IMR-90 (cell line): ENCODE results near the gene CAMK2B. TPM values are rescaled to one million over a fixed set of nuclear protein-coding genes. Genes with fewer than 3 reads are reported as not detected.
A peak's percentile ranks its signal among the peaks of the same experiment; 100 is the strongest.

ENCODE experiments used
- ATAC-seq: fragments of 200-7000 bp; cut with Tn5 transposase; 2 replicates; pipeline ENCODE4 v1.9.1; 2020; ENCODE audit warnings: low read depth, mild to moderate bottlenecking, moderate library complexity
- BruUV-seq: library from RNA; stranded (reverse); fragments of 400-500 nt; replicated peaks from 2 replicates; lab custom pipeline; 2021; lab: Mats Ljungman, UMichigan
- CTCF ChIA-PET: fragments of 300-600 bp; formaldehyde crosslinking; extraction: SDS; loops from one replicate; lab custom pipeline; 2021; ENCODE audit warnings: antibody characterized with exemption; lab: Yijun Ruan, JAX
- POLR2A ChIA-PET: fragments of 300-600 bp; sonication (Branson Sonifier 250); formaldehyde crosslinking; loops from one replicate; lab custom pipeline; 2022; ENCODE audit warnings: antibody characterized with exemption; ENCODE audit not compliant: unreplicated experiment; lab: Charles Lee
- DNase-seq: peaks from one replicate; pipeline ENCODE4 v3.0.0; 2013
- H2AFZ ChIP-seq: replicated peaks from 2 replicates; pipeline ENCODE3; 2013; ENCODE audit warnings: low read length, mild to moderate bottlenecking; ENCODE audit not compliant: poor library complexity
- H2AK5ac ChIP-seq: 2 replicates; pipeline ENCODE4 v1.6.1; 2013; ENCODE audit warnings: low read depth, low read length, inconsistent platforms
- H2AK9ac ChIP-seq: replicated peaks from 2 replicates; pipeline ENCODE3; 2013; ENCODE audit warnings: mild to moderate bottlenecking, low read depth, low read length, moderate library complexity; ENCODE audit not compliant: poor library complexity
- H2BK120ac ChIP-seq: 2 replicates; pipeline ENCODE4 v1.6.1; 2013; ENCODE audit warnings: low read depth, low read length, inconsistent platforms
- H2BK15ac ChIP-seq: 3 replicates; pipeline ENCODE4 v1.6.1; 2013; ENCODE audit warnings: low read depth, low read length, inconsistent platforms
- H2BK20ac ChIP-seq: 2 replicates; pipeline ENCODE4 v1.6.1; 2013; ENCODE audit warnings: low read depth, mild to moderate bottlenecking, inconsistent platforms, low read length, moderate library complexity
- H2BK5ac ChIP-seq: 2 replicates; pipeline ENCODE4 v1.6.1; 2013; ENCODE audit warnings: mild to moderate bottlenecking, low read depth, low read length, inconsistent platforms; ENCODE audit not compliant: poor library complexity, severe bottlenecking
- H3K14ac ChIP-seq: replicated peaks from 2 replicates; pipeline ENCODE4 v1.6.1; 2013; ENCODE audit warnings: low read depth, low read length, inconsistent platforms
- H3K18ac ChIP-seq: 2 replicates; pipeline ENCODE4 v1.6.1; 2013; ENCODE audit warnings: low read depth, low read length, control low read depth
- H3K23ac ChIP-seq: 2 replicates; pipeline ENCODE4 v1.6.1; 2013; ENCODE audit warnings: low read depth, low read length, inconsistent platforms
- H3K27ac ChIP-seq: 2 replicates; pipeline ENCODE4 v1.5.1; 2013; ENCODE audit warnings: mild to moderate bottlenecking, control low read depth, low read length; ENCODE audit not compliant: insufficient read depth
- H3K27me3 ChIP-seq: 2 replicates; pipeline ENCODE4 v1.6.1; 2013; ENCODE audit warnings: low read length; ENCODE audit not compliant: control insufficient read depth, insufficient read depth
- H3K36me3 ChIP-seq: 2 replicates; pipeline ENCODE4 v1.6.1; 2013; ENCODE audit warnings: low read length, mixed read lengths; ENCODE audit not compliant: control insufficient read depth, insufficient read depth
- H3K4ac ChIP-seq: 2 replicates; pipeline ENCODE4 v1.6.1; 2013; ENCODE audit warnings: low read depth, low read length, inconsistent platforms
- H3K4me1 ChIP-seq: 2 replicates; pipeline ENCODE4 v1.6.1; 2013; ENCODE audit warnings: low read length, mixed read lengths; ENCODE audit not compliant: control insufficient read depth, insufficient read depth
- H3K4me2 ChIP-seq: 2 replicates; pipeline ENCODE4 v1.6.1; 2013; ENCODE audit warnings: low read depth, mild to moderate bottlenecking, control low read depth, low read length, moderate library complexity
- H3K4me3 ChIP-seq: 2 replicates; pipeline ENCODE4 v1.5.1; 2013; ENCODE audit warnings: low read depth, mild to moderate bottlenecking, control low read depth, low read length, moderate library complexity; ENCODE audit not compliant: insufficient read depth
- H3K56ac ChIP-seq: 2 replicates; pipeline ENCODE4 v1.6.1; 2013; ENCODE audit warnings: low read length, inconsistent platforms; ENCODE audit not compliant: insufficient read depth; ENCODE audit errors: extremely low read depth
- H3K79me1 ChIP-seq, 2 experiments: 2 replicates each; pipeline ENCODE4 v1.6.1; 2013; ENCODE audit warnings: low read length in 2 of 2, inconsistent platforms in 1 of 2, low read depth in 1 of 2
- H3K9ac ChIP-seq: 2 replicates; pipeline ENCODE4 v1.6.1; 2013; ENCODE audit warnings: low read depth, low read length, control low read depth
- H3K9me1 ChIP-seq: 2 replicates; pipeline ENCODE4 v1.6.1; 2013; ENCODE audit warnings: low read length, inconsistent platforms; ENCODE audit not compliant: insufficient read depth
- H3K9me3 ChIP-seq: 2 replicates; pipeline ENCODE4 v1.6.1; 2013; ENCODE audit warnings: low read length; ENCODE audit not compliant: control insufficient read depth, insufficient read depth
- H4K20me1 ChIP-seq: 2 replicates; pipeline ENCODE4 v1.6.1; 2013; ENCODE audit warnings: low read length, inconsistent platforms; ENCODE audit not compliant: insufficient read depth
- H4K5ac ChIP-seq: 2 replicates; pipeline ENCODE4 v1.6.1; 2013; ENCODE audit warnings: mild to moderate bottlenecking, low read depth, low read length, control low read depth
- H4K8ac ChIP-seq, 2 experiments: 2 replicates each; pipeline ENCODE4 v1.6.1; 2013; ENCODE audit warnings: low read depth in 2 of 2, low read length in 2 of 2, control low read depth in 1 of 2, inconsistent platforms in 1 of 2
- H4K91ac ChIP-seq: 2 replicates; pipeline ENCODE4 v1.6.1; 2013; ENCODE audit warnings: low read depth, low read length, inconsistent platforms; ENCODE audit not compliant: insufficient read depth
- CEBPB ChIP-seq: IDR thresholded peaks from 2 replicates; pipeline ENCODE4 v1.6.1; 2012; ENCODE audit warnings: low read depth, low read length, improper control_type of control experiment
- CHD1 ChIP-seq: IDR thresholded peaks from 2 replicates; pipeline ENCODE4 v1.6.1; 2012; ENCODE audit warnings: low read depth, low read length, improper control_type of control experiment
- CTCF ChIP-seq: conservative IDR thresholded peaks from 2 replicates; pipeline ENCODE4 v1.5.1; 2012; ENCODE audit warnings: mild to moderate bottlenecking, low read depth, low read length, improper control_type of control experiment
- FOS ChIP-seq: fragments of 150-350 bp; IDR thresholded peaks from 2 replicates; pipeline ENCODE4 v1.6.1; 2016; ENCODE audit warnings: low read depth, low read length
- MAFK ChIP-seq: IDR thresholded peaks from 2 replicates; pipeline ENCODE4 v1.6.1; 2012; ENCODE audit warnings: low read depth, low read length, improper control_type of control experiment
- MAZ ChIP-seq: IDR thresholded peaks from 2 replicates; pipeline ENCODE4 v1.6.1; 2012; ENCODE audit warnings: low read depth, mild to moderate bottlenecking, low read length, improper control_type of control experiment, moderate library complexity, borderline replicate concordance
- NFE2L2 ChIP-seq: fragments of 150-350 bp; IDR thresholded peaks from 2 replicates; pipeline ENCODE4 v1.6.1; 2016; ENCODE audit warnings: low read depth, mild to moderate bottlenecking, low read length
- POLR2A ChIP-seq: IDR thresholded peaks from 2 replicates; pipeline ENCODE4 v1.6.1; 2012; ENCODE audit warnings: mild to moderate bottlenecking, low read depth, low read length
- RAD21 ChIP-seq: IDR thresholded peaks from 2 replicates; pipeline ENCODE4 v1.6.1; 2012; ENCODE audit warnings: low read length, improper control_type of control experiment
- RCOR1 ChIP-seq: IDR thresholded peaks from 2 replicates; pipeline ENCODE4 v1.6.1; 2012; ENCODE audit warnings: mild to moderate bottlenecking, low read length, improper control_type of control experiment; ENCODE audit not compliant: insufficient replicate concordance
- RFX5 ChIP-seq: IDR thresholded peaks from 2 replicates; pipeline ENCODE4 v1.8.0; 2012; ENCODE audit warnings: low read depth, mild to moderate bottlenecking, low read length, moderate library complexity
- SMC3 ChIP-seq: fragments of 150-350 bp; IDR thresholded peaks from 2 replicates; pipeline ENCODE4 v1.6.1; 2016; ENCODE audit warnings: low read depth, mild to moderate bottlenecking, antibody characterized with exemption, low read length, moderate library complexity
- WGBS, 2 experiments: methylation state at CpG; one replicate each; pipeline versions ENCODE4 v1.1.5 to v1.1.7; 2013; ENCODE audit warnings: missing lambda C conversion rate in 2 of 2; ENCODE audit not compliant: insufficient read length in 1 of 2; ENCODE audit errors: extremely low coverage in 2 of 2; 5-methylcytosine and 5-hydroxymethylcytosine counted together
- dilution Hi-C: fragments of 300-500 bp; cut with HindIII; formaldehyde crosslinking; loops from one replicate; pipeline ENCODE4 v1.14.3; 2018; ENCODE audit warnings: low sequenced_read_pairs; ENCODE audit not compliant: unreplicated experiment
- in situ Hi-C: fragments of 300-500 bp; cut with MboI; formaldehyde crosslinking; loops from 3 replicates; pipeline ENCODE4 v1.14.3; 2019; ENCODE audit warnings: low sequenced_read_pairs, inconsistent platforms, mixed read lengths
- intact Hi-C: fragments of 100-400 bp; cut with micrococcal nuclease; formaldehyde crosslinking; loops from 2 replicates; pipeline ENCODE4 v1.10.0; 2022
- polyA plus RNA-seq, 3 experiments: library from polyadenylated mRNA; depleted of rRNA; stranded (reverse); fragments of >200 nt; gene quantifications; 2 replicates each; pipeline ENCODE4 v1.2.3, GENCODE V29; 2012; ENCODE audit warnings: low replicate concordance in 1 of 3
- total RNA-seq: library from RNA; depleted of rRNA; stranded (reverse); fragments of >200 nt; gene quantifications from 2 replicates; pipeline ENCODE4 v1.2.3, GENCODE V29; 2012

CAMK2B gene
- total and polyA plus RNA-seq, 2 of the 4 experiments (the other 2 are of a cell fraction): 0.18 to 0.36 TPM

DNA sequence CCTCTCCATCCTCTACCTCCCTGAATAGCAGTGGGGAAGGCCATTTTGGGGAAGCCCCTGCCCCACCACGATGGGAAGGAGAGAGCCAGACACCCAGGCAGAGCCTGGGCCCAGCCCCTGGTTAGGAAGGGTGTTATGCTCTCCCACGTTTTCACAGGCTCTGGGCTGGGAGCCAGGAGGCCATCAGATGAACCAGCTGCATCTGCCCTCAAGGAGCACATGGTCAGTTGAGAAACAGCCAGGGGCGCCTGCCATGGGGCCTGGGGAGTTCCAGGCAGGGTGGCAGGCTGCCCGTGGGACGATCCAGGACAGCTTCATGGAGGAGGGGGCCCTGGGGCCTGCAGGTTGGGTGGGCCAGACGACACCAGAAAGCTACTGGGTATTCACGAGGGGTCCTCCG lies 47.5 kb downstream of the CAMK2B start:
- H3K9me3 ChIP-seq: no peaks in the 10 kb centered on the region
- no peak overlapping the region for H2BK20ac ChIP-seq
- ChIA-PET CTCF (no interaction called here), POLR2A (no interaction called here)
- no peak overlapping the region for H3K23ac ChIP-seq
- no peaks in the 10 kb centered on the region for H3K79me1 ChIP-seq
- H3K9me1 ChIP-seq: 0 out of 2 replicates have a peak, but pooled peaks cover 5% of the 10 kb centered on the region
- no peak overlapping the region for H3K9ac ChIP-seq
- dilution Hi-C loops (no loop called here), in situ Hi-C loops (no loop called here), intact Hi-C loops (no loop called here)
- ATAC-seq (no peak), DNase-seq (peak; percentile 47)
- H3K4me3 ChIP-seq: no peak overlapping the region
- no peak overlapping the region for H3K18ac ChIP-seq
- no peak overlapping the region for H2BK5ac ChIP-seq
- peaks cover 36% of the 10 kb centered on the region for H3K27me3 ChIP-seq
- H4K8ac ChIP-seq: no peak overlapping the region
- H2BK15ac ChIP-seq: no peak overlapping the region
- H4K5ac ChIP-seq: no peak overlapping the region
- H3K56ac ChIP-seq: no peak overlapping the region
- BruUV-seq: no TSS peak
- no peak overlapping the region for H3K27ac ChIP-seq
- no peaks in the 10 kb centered on the region for H4K20me1 ChIP-seq
- no peak overlapping the region for H4K91ac ChIP-seq
- peaks cover 5% of the 10 kb centered on the region; the same call in 1 of the 2 replicates for H3K4me1 ChIP-seq
- TF ChIP-seq CEBPB (no peak), CTCF (no peak), CHD1 (no peak), RFX5 (no peak), MAZ (no peak), NFE2L2 (no peak), SMC3 (no peak), RCOR1 (no peak), POLR2A (no peak), FOS (no peak), MAFK (no peak), RAD21 (no peak)
- H2AFZ ChIP-seq: no peak overlapping the region
- H3K4ac ChIP-seq: no peak overlapping the region
- no peak overlapping the region for H2BK120ac ChIP-seq
- no peaks in the 10 kb centered on the region for H3K36me3 ChIP-seq
- no peak overlapping the region for H3K4me2 ChIP-seq
- no peak overlapping the region for H2AK5ac ChIP-seq
- H2AK9ac ChIP-seq: no peak overlapping the region
- H3K14ac ChIP-seq: no peak overlapping the region
- 40% methylated on average over 4 of the region's 8 CpGs; no CpG with 5 or more reads in 1 of the 2 experiments for WGBS, 2 experiments
